GM23338 (cell line): ENCODE measurements around the gene CCDC178. TPM values are rescaled to one million over a fixed set of nuclear protein-coding genes. Genes with fewer than 3 reads are reported as not detected.
"Not testable (repeated sequence)": the region's sequence is repeated elsewhere in the genome, so short reads cannot be mapped to it uniquely, and the experiment has no call there.

Experiments used
- ATAC-seq: fragments of 200-7000 bp; cut with Tn5 transposase; 3 replicates; pipeline ENCODE4 v1.9.1; 2020
- DNase-seq: peaks from one replicate; pipeline ENCODE4 v3.0.0-alpha.2; 2015; ENCODE audit warnings: low spot score
- H2AFZ ChIP-seq: fragments of 200-600 bp; sonication (generic); 2 replicates; pipeline ENCODE4 v1.8.0; 2016; ENCODE audit warnings: antibody characterized with exemption, mild to moderate bottlenecking, moderate library complexity
- H3F3A ChIP-seq: fragments of 200-600 bp; sonication (generic); replicated peaks from 2 replicates; pipeline ENCODE4 v1.8.0; 2017; ENCODE audit warnings: antibody characterized with exemption, mixed run types, low read depth
- H3K27ac ChIP-seq: fragments of 200-600 bp; sonication (generic); 2 replicates; pipeline ENCODE4 v1.6.1; 2016; ENCODE audit warnings: low read depth
- H3K27me3 ChIP-seq: fragments of 200-600 bp; sonication (generic); 2 replicates; pipeline ENCODE4 v1.8.0; 2016; ENCODE audit warnings: mild to moderate bottlenecking, mixed run types, moderate library complexity; ENCODE audit not compliant: insufficient read depth
- H3K36me3 ChIP-seq: fragments of 200-600 bp; sonication (generic); 2 replicates; pipeline ENCODE4 v1.8.0; 2016; ENCODE audit warnings: mild to moderate bottlenecking; ENCODE audit not compliant: insufficient read depth
- H3K4me1 ChIP-seq: fragments of 200-600 bp; sonication (generic); 2 replicates; pipeline ENCODE4 v1.8.0; 2016; ENCODE audit warnings: mild to moderate bottlenecking, moderate library complexity; ENCODE audit not compliant: insufficient read depth
- H3K4me2 ChIP-seq: fragments of 200-600 bp; sonication (generic); 2 replicates; pipeline ENCODE4 v1.7.1; 2017; ENCODE audit warnings: mixed run types
- H3K4me3 ChIP-seq: fragments of 200-600 bp; sonication (generic); 2 replicates; pipeline ENCODE4 v1.6.1; 2016; ENCODE audit warnings: mixed run types
- H3K79me2 ChIP-seq: fragments of 200-600 bp; sonication (generic); replicated peaks from 2 replicates; pipeline ENCODE4 v1.8.0; 2017; ENCODE audit warnings: mild to moderate bottlenecking; ENCODE audit not compliant: insufficient read depth
- H3K9me2 ChIP-seq: fragments of 200-600 bp; sonication (generic); 2 replicates; pipeline ENCODE4 v1.8.0; 2017; ENCODE audit not compliant: insufficient read depth
- H4K20me1 ChIP-seq: fragments of 200-600 bp; sonication (generic); replicated peaks from 2 replicates; pipeline ENCODE4 v1.8.0; 2017; ENCODE audit warnings: mild to moderate bottlenecking; ENCODE audit not compliant: insufficient read depth
- H3K27ac Mint-ChIP-seq: 2 replicates; pipeline ENCODE4 v1.8.0; 2020; ENCODE audit warnings: inconsistent platforms, mild to moderate bottlenecking, moderate library complexity, mixed read lengths
- H3K27me3 Mint-ChIP-seq: 3 replicates; pipeline ENCODE4 v1.8.0; 2022; ENCODE audit warnings: low read depth, mild to moderate bottlenecking, moderate library complexity, mixed read lengths, inconsistent platforms; ENCODE audit not compliant: insufficient read depth, poor library complexity
- H3K36me3 Mint-ChIP-seq: 3 replicates; pipeline ENCODE4 v1.8.0; 2021; ENCODE audit warnings: low read depth, mild to moderate bottlenecking, inconsistent platforms, moderate library complexity, mixed read lengths
- H3K4me1 Mint-ChIP-seq: 3 replicates; pipeline ENCODE4 v1.8.0; 2020; ENCODE audit warnings: mild to moderate bottlenecking, inconsistent platforms, mixed read lengths
- H3K4me3 Mint-ChIP-seq: 3 replicates; pipeline ENCODE4 v1.8.0; 2021; ENCODE audit warnings: moderate library complexity, mild to moderate bottlenecking, inconsistent platforms, mixed read lengths
- H3K9me3 Mint-ChIP-seq: 3 replicates; pipeline ENCODE4 v1.8.0; 2020; ENCODE audit warnings: moderate library complexity, mild to moderate bottlenecking, inconsistent platforms, mixed read lengths
- CREB1 ChIP-seq: fragments of 250-450 bp; sonication (Bioruptor Pico); IDR thresholded peaks from 2 replicates; pipeline ENCODE4 v1.5.0; 2020; ENCODE audit warnings: low read depth, mild to moderate bottlenecking, moderate library complexity
- CTCF ChIP-seq, 2 experiments: fragments of 200-600 bp in 1 of 2; sonication (generic) in 1 of 2; conservative IDR thresholded peaks; 2 replicates each; pipeline versions ENCODE4 v1.5.1 to v1.6.1; 2016 to 2017; ENCODE audit warnings: antibody characterized with exemption in 2 of 2, low read depth in 2 of 2, mild to moderate bottlenecking in 2 of 2, moderate library complexity in 1 of 2
- ETS1 ChIP-seq: IDR thresholded peaks from 2 replicates; pipeline ENCODE4 v1.6.1; 2016; ENCODE audit warnings: antibody characterized with exemption
- EZH2phosphoT487 ChIP-seq: fragments of 200-600 bp; sonication (generic); IDR thresholded peaks from one replicate; pipeline ENCODE4 v1.8.1; 2018; ENCODE audit warnings: antibody characterized with exemption; ENCODE audit not compliant: unreplicated experiment
- NANOG ChIP-seq: IDR thresholded peaks from 2 replicates; pipeline ENCODE4 v1.6.1; 2016; ENCODE audit warnings: antibody characterized with exemption, borderline replicate concordance
- REST ChIP-seq: IDR thresholded peaks from one replicate; pipeline ENCODE4 v1.6.1; 2018; ENCODE audit warnings: antibody characterized with exemption; ENCODE audit not compliant: unreplicated experiment
- STAT1 ChIP-seq: IDR thresholded peaks from one replicate; pipeline ENCODE4 v1.6.1; 2016; ENCODE audit warnings: antibody characterized with exemption; ENCODE audit not compliant: unreplicated experiment
- ZNF462 ChIP-seq: fragments of 250-450 bp; sonication (Bioruptor Pico); IDR thresholded peaks from 2 replicates; pipeline ENCODE4 v1.5.0; 2020; ENCODE audit warnings: mild to moderate bottlenecking, moderate library complexity
- polyA plus RNA-seq: library from polyadenylated mRNA; unstranded; fragments of >200 nt; fragmentation: Nextera tagmentation; extraction: Ambion mirVana; gene quantifications from 2 replicates; pipeline ENCODE4 v1.2.1, GENCODE V29; 2016
- total RNA-seq: library from RNA; depleted of rRNA; stranded (reverse); fragments of >200 nt; shearing (Covaris generic); gene quantifications from 2 replicates; pipeline ENCODE4 v1.2.3, GENCODE V29; 2014

CCDC178 gene
- total and polyA plus RNA-seq, 2 experiments from 2014 or later, result 0.17 to 0.24 TPM

GRCh38 chr18:33152376-33152775 is 288.1 kb downstream of the CCDC178 start (continued):
- TF ChIP-seq REST, result no peak

GRCh38 chr18:33147811-33148210 is 292.7 kb downstream of the CCDC178 start:
- H3K9me2 ChIP-seq, H3K27ac ChIP-seq, H3K4me3 Mint-ChIP-seq, H3K36me3 ChIP-seq, H3K27me3 ChIP-seq, H4K20me1 ChIP-seq, ATAC-seq, H3K27ac Mint-ChIP-seq, H3K4me1 Mint-ChIP-seq, H3K4me1 ChIP-seq, H3K4me3 ChIP-seq, H3K79me2 ChIP-seq, H3K27me3 Mint-ChIP-seq, H3K4me2 ChIP-seq, DNase-seq, H3K36me3 Mint-ChIP-seq, H3F3A ChIP-seq, H2AFZ ChIP-seq: not testable (repeated sequence)
- peaks cover 22% of the 10 kb centered on the region for H3K9me3 Mint-ChIP-seq

GRCh38 chr18:33146014-33146413 is 294.5 kb downstream of the CCDC178 start:
- Histone ChIP-seq H3K4me2 (no peak overlapping the region), H3K9me2 (no peaks in the 10 kb centered on the region), H3K27me3 (no peaks in the 10 kb centered on the region), H3K79me2 (no peaks in the 10 kb centered on the region), H2AFZ (no peak overlapping the region), H3K4me3 (no peak overlapping the region), H4K20me1 (no peaks in the 10 kb centered on the region), H3K36me3 (no peaks in the 10 kb centered on the region), H3K4me1 (no peaks in the 10 kb centered on the region), H3K27ac (no peak overlapping the region), H3F3A (no peaks in the 10 kb centered on the region)
- Mint-ChIP-seq H3K4me3 (no peak overlapping the region), H3K27ac (no peak overlapping the region), H3K4me1 (no peaks in the 10 kb centered on the region), H3K36me3 (peaks cover 10% of the 10 kb centered on the region), H3K27me3 (no peaks in the 10 kb centered on the region), H3K9me3 (peaks cover 26% of the 10 kb centered on the region)
- DNase-seq, result no peak
- no peak for ATAC-seq
- TF ChIP-seq ZNF462 (CRISPR knock-in tag) (no peak), EZH2phosphoT487 (no peak), STAT1 (no peak), ETS1 (no peak), NANOG (no peak), CTCF (conservative IDR thresholded peaks at IDR 0.05; ENCODE audit: low read depth in 2 of 2) (no peak), CREB1 (CRISPR knock-in tag) (no peak)
